Subcutaneous adipose tissue (tissue), 4 donors: ENCODE results near the gene OR6B1. TPM values are rescaled to one million over a fixed set of nuclear protein-coding genes. Genes with fewer than 3 reads are reported as not detected.

Experiments
- total RNA-seq, 4 donors: library from RNA; depleted of rRNA; stranded (reverse); fragments of >200 nt; gene quantifications; one replicate each; pipeline ENCODE4 v1.1.0, GENCODE V29; 2016
- TF ChIP-seq, protein P1 (sequence below): fragments of 450-650 bp; IDR thresholded peaks from one replicate; pipeline ENCODE4 v1.5.1; 2016; ENCODE audit warnings: low read depth, mild to moderate bottlenecking, control low read depth, antibody characterized with exemption, moderate library complexity

Gene OR6B1
- total RNA-seq, 4 donors from 2014 or later = not detected

DNA sequence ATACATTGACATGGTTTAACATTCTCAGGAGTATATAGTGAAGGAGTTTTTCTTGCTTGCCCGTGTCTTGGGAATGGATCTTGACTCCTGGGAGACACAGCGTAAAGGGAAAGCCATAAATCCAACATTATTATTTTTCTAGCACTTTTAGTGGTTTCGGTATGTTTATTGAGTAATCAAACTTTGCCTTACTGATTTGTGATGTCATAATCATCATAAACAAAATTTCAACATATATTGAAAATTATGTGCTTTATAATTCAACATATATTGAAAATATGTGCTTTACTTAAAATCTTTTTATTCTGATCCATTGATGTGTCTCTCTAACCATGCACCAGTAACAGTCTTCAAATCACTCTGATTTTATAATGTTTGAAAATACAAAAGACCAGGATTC lies 28.4 kb downstream of the OR6B1 start:
- TF ChIP-seq, protein P1, sequence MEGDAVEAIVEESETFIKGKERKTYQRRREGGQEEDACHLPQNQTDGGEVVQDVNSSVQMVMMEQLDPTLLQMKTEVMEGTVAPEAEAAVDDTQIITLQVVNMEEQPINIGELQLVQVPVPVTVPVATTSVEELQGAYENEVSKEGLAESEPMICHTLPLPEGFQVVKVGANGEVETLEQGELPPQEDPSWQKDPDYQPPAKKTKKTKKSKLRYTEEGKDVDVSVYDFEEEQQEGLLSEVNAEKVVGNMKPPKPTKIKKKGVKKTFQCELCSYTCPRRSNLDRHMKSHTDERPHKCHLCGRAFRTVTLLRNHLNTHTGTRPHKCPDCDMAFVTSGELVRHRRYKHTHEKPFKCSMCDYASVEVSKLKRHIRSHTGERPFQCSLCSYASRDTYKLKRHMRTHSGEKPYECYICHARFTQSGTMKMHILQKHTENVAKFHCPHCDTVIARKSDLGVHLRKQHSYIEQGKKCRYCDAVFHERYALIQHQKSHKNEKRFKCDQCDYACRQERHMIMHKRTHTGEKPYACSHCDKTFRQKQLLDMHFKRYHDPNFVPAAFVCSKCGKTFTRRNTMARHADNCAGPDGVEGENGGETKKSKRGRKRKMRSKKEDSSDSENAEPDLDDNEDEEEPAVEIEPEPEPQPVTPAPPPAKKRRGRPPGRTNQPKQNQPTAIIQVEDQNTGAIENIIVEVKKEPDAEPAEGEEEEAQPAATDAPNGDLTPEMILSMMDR = no peak

DNA sequence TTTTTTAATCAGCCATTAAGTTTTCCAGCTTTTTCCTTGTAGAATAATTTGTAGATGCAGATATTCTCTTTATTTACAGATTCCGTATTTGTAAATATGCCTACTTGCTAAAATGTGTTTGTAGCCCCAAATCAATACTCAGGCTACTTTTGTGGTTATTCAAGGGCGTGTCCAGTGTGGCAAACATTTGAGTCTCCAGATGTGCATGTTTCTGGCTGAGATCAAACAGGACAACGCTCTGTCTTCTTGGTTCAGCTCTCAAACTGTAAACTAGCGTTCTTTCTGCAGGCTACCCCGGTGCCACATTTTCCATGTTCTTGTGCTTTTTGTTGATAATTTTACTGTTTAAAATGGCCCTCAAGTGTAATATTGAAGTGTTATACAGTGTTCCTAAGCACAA lies 32.4 kb downstream of the OR6B1 start:
- TF ChIP-seq, protein P1 = no peak

DNA sequence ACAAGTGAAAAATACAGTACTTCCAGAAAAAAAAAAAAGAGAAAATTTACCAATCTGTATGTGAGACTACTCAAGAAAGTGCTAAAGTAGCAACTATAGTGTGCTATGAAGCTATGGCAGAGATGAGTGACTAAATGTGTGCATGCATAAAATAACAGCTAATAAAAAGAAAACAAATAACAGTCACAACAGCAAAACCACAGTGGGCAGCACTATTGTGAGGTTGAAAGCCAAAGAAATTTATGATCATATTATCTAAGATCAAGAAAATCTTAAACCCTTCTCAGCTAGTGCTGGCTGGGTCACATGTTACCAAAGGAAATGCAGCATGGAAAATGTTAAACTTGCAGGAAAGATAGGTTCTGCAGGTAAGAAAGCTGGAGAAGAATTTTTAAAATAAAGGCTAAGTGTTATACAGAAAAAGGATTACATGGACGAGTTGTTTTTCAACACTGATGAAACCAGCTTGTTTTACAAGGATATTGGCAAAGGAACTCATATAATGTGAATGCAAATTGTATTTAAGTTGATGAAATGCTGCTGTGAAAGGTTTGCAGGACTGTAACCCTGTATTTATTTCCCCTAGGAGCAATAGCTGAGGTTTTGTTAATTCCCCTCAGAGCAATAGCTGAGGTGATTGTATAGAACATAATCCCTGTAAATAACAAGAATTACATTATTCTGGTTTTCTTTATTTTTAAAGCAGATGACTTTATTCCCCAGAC lies 33.0 kb downstream of the OR6B1 start:
- TF ChIP-seq, protein P1 = no peak

DNA sequence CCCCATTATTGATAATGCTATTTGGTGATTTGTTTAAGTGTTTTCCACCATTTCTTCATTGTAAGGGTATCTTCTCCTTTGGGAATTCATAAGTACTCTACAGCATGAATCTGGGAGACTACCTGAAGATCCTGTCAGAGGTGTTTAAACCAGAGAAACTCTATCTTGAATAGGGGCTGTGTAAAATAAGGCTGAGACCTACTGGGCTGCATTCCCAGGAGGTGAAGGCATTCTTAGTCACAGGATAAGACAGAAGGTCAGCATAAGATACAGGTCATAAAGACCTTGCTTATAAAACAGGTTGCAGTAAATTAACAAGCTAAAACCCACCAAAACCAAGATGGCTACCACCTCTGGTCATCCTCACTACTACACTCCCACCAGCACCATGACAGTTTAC lies 35.3 kb downstream of the OR6B1 start:
- TF ChIP-seq, protein P1 = no peak

DNA sequence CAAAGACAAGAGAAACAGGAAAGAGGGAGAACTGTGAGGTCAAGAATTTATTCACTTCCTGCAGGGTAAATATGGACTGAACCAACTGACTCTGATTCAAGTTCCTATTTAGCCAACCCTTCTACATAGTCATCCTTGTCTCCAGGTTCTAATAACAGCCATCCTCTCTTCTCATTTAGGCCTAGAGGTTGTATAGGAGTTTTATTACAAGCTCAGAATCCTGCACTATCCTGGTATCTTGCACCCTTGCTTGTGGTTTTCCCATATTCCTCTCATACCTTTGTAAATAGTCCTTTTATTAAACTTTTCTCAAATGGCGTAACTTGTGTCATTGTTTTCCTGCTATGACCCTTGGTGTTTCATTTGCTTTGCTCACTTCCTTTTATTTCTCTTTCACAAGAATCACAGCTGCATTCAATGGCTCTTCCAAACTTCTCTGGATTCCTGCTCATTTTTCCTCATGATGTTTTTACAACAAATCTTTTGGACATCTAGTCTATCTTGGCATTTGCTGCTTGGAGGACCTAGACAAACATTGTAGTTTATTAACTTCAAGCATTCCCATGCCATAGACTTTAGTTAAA lies 36.3 kb downstream of the OR6B1 start:
- TF ChIP-seq, protein P1 = no peak

DNA sequence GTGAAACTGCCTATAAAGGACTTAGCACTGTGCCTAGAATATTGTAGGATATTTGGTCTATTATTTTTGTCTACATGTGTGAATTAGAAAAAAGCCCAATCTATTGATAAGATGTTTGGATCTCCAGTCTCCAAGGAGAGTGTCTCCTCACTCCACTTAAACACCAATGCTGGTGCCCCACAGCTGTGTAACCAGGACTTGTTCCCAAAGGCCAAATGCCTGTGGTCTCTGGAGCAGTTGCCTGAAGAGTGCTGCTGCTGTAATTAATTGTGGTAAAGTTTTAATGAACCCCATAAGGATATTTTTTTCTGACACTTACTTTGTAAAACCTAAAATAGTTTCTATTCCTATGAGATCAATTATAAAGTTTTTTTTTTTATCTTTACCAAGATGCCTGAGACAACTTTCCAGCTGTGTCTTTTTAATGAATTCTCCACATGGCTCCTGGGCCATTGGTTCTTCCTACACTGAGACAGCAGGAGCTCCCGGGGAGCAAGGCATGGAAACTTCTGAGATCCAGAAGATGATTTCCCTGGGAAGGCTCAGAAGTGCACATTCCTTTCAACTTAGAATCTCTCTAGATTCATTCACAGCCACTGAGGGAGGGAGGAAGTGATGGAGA lies 37.4 kb downstream of the OR6B1 start:
- TF ChIP-seq, protein P1 = no peak

DNA sequence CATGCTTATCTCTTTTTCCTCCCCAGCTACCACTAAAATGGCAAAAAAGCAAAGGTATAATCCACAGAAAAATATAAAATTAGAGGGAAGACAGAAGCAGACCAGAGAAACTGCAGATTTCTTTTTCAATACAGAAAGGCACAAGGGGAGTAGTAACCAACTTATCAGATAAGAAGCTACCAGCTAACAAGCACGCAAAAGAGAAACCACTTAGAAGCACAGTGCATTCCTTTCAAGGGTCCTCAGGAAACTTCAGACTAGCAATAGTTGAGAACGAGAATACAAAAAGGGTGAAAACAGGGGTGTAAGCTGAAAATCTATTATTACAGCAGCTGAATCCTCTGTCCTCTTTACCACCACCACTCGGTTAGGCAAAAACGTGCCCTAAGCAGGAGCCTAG lies 38.8 kb downstream of the OR6B1 start:
- TF ChIP-seq, protein P1 = no peak
